GM21367 (cell line): ENCODE data around the gene PSMD7.
A peak's percentile ranks its signal among the peaks of the same experiment; 100 is the strongest.

ENCODE experiments used
- ATAC-seq: cut with Tn5 transposase; IDR thresholded peaks from one replicate; pipeline ENCODE4 v1.9.1; 2021; ENCODE audit not compliant: unreplicated experiment

The PSMD7 gene

DNA sequence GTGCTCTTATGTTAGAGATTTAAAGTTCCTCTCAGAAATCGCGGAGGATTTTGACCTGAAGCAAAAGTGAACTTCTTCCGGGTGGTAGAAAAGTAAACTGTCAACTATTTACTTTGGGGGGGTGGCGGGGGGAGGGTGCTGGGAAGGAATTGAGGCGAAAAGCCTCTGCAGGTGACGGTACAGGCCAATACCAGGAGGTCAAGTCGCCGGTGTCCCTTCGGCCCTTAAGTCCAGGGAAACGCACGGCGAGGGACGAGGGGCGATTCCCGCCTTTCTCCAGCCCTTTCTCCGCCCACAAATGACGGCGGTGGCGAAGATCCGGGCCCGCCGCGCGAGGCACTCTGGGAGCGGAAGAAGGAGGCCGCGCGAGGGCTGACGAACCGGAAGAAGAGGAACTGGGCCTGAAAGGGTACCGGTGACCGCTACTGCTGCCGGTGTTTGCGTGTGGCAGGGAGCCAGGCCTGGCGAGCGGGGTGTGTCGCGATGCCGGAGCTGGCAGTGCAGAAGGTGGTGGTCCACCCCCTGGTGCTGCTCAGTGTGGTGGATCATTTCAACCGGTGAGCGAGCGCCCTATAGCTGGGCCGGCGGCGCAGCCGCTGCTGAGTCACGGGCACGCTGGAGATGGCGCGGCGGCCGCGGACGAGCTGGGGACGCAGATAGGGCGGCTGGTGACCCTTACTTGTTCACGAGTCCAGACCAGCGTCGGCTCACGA lies at the start of gene PSMD7:
PSMD7 (plus strand) TSS at position 383 of the 713 bp plus-strand sequence; CDS start at position 484, 101 bp downstream.
- peak; percentile 86 for ATAC-seq

GRCh38 chr16:74249254-74249653 lies 47.4 kb upstream of the PSMD7 start:
- ATAC-seq, result no peak

DNA sequence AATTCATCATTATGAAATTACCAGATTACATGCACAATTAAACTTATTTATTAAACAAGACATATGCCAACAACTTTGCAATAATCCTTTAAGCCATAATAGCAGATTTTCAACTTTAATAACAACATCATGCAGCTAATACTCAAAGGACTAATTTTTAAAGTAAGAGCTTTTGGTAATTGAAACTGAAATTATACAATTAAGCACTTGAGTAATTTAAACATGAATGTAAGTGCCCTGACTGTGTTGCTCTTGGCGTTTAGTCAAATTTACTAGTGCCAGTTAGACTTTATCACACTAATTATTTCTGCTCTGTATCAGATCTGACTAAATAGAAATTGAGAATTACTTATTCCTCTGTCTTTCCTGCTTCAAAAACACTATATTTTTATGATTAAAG lies 46.8 kb upstream of the PSMD7 start:
- no peak for ATAC-seq

- no peak for ATAC-seq
Observed at GRCh38 chr16:74252329-74252728, 44.3 kb upstream of the PSMD7 start.

DNA sequence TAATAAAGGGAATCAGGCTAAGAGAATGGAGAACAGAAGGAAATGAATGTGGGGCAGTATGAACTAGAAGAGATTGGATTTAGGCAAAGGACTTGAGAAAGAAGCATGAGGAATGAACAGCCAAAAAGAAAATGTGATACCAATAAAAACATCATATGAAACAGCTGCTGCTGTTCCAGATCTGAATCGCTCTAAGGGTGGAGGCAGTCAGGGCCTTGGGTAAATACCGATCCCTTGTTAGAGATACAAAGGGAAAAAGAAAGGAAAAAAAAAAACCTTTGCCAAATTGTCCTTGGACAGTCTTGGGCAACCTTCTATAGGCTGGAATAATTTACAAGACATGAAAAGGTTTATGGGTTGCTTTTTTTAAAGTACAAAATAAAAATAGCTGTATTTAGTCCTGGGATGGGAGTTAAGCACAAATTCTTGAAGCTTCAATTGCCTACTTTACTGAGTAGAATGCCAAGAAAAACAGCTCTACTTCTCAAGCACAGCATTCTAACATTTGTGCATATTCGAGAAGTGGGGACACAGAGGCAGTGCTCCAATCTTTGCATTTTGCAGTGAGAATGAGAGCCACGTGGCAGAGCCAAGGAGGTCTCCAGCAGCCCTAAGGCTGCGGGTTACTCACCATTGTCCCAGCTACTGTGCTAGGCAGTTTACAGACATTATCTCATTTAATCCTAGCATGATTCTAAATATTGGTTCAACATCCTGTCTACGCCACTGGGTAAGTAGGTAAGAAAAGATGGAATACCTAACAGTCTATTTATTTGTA lies 43.3 kb upstream of the PSMD7 start:
- no peak for ATAC-seq

DNA sequence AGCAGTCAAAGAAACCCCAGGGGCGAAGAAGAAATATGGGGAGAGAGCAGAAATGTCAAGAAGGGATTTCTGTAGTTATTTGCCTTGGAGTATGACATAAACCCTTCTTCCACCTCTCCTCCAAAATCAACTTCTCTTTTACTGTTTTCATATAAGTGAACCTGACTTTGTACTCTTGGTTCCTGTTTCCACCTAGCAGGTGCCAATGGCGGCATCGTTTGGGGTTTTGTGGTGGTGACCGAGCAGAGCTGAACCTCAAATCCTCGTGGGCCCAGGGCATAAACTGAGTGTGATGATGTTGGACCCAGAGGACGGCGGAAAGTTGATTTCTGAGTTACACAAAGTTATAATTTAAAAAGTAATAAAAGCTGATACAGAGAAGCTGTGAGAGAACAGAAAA lies 39.6 kb upstream of the PSMD7 start:
- no peak for ATAC-seq

- no peak for ATAC-seq
Observed at GRCh38 chr16:74261068-74261467, 35.5 kb upstream of the PSMD7 start.

DNA sequence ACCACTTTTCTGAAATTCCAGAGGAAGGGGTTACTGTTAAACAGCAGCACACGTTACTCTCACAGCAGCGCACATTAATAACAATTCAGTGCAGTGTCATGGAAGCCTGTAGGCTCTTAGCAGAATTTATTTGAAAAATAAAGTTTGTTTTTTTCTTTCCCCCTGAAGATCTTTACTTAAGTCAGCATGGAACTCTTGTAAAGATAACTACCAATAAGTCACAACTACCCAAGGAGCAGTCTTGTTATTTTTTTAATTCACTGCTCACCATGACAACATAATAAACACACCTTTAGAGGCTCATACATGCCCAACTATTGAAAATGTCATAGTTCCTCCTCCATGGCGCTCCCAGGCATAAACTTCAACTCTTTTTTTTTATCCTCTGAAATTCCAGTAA lies 31.8 kb upstream of the PSMD7 start:
- ATAC-seq, result no peak

GRCh38 chr16:74268372-74268782 lies 28.2 kb upstream of the PSMD7 start:
- no peak for ATAC-seq

DNA sequence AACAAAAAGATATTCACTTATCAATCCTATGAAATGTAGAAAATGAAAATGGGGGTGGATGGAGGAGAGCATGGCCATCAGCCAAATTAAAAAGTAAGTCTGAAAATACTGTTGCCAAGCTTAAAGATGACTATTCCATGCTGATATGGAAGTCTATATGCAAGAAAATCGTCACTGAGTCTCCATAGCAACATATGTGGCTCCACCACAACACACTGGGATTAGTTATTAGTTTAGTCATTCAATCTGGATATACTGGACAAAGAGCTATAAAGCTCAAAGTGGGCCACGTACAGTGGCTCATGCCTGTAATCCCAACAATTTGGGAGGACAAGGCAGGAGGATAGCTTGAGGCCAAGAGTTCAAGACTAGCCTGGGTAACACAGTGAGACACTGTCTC lies 24.7 kb upstream of the PSMD7 start:
- ATAC-seq, result no peak

DNA sequence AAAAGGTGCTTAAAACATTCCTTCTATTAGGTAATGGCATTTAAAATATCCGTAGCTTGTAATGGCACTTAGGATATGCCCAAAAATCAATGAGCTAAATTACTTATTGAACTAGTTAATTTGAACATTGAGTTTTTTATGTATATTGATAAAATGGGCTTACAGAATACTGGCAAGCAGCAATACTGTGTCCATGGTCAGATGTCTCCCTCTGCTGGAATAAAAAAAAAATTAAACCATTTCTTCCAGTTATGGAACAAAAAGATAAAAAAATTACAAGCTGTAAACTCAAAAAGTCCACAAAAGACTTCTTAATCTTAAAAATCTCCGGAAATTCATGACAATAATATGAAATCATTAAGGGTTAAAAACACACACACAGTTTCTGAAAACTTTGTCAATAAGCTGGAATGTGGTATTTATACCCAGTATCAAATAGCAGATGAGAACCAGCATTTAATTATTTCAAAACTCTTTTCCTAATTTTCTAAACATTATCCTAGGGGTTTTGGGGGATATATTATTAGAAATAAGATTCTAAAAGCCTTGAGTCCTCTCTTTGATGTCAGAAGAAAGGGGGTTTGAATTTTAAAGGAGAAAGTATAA lies 21.5 kb upstream of the PSMD7 start:
- ATAC-seq, result no peak

DNA sequence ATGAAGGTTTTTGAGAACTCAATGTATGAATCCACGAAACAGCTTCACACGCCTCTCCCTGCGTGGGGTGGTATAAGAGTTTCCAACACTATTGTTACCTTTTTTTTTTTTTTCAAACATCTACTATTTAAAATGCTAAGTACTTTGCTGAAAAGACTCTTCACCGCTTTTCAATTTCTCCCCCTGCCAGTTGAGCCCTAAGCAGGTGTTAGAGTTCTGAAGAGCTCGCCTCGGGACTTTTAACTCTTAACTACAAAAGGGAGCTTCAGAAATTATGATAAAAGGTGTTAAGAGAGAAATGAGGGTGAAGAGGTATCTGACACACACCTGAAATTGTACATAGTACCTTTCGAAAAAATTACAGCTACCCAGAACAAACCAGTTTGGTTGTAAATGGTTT lies 20.9 kb upstream of the PSMD7 start:
- ATAC-seq, result no peak

DNA sequence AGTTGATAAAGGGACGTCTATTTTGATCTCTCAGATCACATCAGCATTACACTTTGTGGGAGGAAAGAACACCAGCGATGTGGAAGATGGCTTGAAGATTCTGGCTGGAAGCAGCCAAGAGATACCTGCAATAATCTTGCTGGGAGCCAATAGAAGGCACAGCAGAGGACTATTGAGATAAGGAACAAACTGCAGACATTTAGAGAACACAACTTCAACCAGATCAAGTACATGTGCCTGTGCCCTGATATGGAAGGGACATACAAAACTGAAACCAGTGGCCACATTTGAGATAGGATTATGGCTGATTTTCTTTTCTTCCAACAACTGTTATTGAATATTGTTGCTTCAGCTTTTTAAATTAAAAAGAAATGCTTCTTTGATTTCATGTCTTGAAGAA lies 18.6 kb upstream of the PSMD7 start:
- ATAC-seq, result no peak

DNA sequence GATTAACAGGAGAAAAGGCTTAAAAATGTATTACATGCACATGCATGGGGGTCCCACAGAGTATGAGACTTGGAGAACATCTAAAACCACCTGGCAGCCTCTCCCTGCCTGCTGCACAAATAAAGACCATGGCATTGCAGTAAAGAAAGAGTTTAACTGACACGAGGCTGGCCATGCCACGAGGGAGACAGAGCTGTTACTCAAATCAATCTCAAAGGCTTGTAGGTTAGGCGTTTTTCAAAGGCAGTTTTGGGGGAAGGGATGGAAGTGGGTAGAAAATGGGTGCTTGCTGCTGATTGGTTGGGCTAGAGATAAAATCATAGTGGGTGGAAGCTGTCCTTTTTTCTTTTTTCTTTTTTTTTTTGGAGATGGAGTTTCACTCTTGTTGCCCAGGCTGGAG lies 17.3 kb upstream of the PSMD7 start:
- no peak for ATAC-seq

GRCh38 chr16:74279805-74280204 lies 16.8 kb upstream of the PSMD7 start:
- ATAC-seq, result no peak

DNA sequence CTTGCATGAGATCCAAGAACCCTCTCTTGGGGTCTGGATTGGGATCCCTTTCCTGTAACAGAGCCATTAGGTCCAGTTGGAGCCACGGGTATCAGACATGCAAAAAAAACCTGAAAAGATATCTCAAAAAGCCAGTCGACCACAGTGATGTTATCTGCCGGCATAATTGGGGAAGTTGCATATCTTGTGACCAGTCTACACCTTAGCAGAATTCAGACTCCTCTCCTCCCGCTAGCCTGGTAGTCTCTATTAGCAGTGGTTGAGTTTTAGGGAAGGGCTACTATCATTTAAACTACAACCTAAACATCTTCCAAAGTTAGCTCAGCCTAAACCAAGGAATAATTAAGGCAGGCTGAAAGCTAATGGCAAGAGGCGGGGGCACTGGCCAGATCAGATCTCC lies 16.2 kb upstream of the PSMD7 start:
- ATAC-seq, result no peak

DNA sequence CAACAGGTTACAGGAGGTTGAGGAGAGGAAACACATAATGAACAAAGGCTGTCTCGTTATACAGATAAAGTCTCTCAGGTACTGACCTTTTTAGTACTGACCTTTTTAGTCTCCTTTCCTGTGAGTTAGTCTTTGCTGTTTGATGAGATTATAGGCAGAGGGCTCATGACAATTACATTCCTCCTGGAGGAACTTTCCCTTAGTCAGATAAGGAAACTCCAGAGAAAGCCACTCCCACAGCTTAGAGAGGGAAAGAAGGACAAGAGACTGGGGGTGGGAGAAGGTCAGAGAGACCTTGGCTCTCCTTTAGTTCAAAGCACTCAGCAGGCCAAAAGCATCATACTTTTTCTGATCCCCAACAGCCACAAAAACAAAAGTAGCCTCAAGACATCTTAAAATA lies 15.3 kb upstream of the PSMD7 start:
- ATAC-seq, result no peak

GRCh38 chr16:74283716-74284115 lies 12.9 kb upstream of the PSMD7 start:
- no peak for ATAC-seq

DNA sequence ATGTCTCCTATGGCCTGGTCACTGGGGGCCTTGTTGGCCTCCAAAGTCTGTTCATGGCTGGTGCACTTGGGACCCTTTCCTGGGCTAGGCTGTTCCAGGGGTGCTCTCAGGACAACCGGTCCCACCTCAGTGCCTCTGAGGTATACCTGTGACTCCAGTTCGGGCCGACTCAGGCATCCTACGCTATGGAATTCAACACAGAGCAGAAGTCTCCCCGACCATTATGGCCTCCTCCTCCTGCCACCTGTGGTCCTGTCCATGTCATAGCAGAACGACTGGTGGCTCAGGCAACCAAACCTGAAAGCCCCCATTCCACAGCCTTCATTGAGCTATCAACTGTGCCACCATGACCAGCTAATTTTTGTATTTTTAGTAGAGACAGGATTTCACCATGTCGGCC lies 8.5 kb upstream of the PSMD7 start:
- no peak for ATAC-seq

GRCh38 chr16:74290356-74290755 lies 6.3 kb upstream of the PSMD7 start:
- no peak for ATAC-seq

DNA sequence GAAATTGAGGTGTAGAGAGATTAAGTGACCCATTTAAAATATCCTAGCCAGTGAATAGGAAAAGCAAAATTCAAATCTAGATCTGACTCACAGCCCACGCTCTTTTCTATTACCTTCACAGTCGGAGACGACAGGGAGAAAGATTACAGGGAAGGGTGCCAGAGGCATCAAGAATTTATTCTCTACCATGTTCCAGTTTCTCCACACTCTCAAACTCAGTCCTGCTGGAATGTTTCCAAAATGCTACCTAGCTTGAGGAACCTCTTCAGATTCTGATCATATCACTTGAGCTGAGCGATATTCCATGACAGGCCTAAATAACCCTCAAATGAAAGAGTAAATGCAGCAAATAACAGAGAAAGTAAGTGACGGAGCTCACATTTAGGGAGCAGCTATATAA lies 5.4 kb upstream of the PSMD7 start:
- no peak for ATAC-seq

DNA sequence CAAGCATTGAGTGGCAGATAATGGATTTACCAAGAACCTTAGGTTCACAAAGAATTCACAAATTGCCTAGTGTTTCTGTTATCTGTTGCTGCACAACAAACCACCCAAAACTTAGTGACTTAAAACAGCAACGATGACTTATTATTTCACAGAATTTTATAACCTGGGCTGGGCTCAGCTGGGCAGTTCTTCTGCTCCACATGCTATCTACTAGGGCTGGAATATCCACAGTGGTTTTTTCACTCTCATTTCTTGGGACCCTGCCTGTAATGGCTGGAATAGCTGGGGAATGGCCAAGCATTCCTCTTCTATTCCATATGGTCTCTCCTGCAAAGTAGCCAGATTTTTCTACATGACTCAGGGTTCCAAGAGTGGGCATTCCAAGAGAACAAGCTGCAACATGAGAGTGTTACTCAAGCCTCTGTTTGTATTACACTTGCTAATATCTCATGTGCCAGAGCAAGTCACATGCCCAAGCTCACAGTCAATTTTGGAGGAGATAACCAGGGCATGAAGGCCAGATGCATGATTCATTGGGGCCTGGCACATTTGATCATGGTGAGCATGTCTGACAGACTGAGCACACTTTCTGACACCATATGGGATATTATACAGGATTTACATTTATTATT lies 4.9 kb upstream of the PSMD7 start:
- ATAC-seq, result no peak
